ENCODE results near the gene G6PC1.
"Not testable (repeated sequence)": the region's sequence is repeated elsewhere in the genome, so short reads cannot be mapped to it uniquely, and the experiment has no call there.

G6PC1 gene

DNA sequence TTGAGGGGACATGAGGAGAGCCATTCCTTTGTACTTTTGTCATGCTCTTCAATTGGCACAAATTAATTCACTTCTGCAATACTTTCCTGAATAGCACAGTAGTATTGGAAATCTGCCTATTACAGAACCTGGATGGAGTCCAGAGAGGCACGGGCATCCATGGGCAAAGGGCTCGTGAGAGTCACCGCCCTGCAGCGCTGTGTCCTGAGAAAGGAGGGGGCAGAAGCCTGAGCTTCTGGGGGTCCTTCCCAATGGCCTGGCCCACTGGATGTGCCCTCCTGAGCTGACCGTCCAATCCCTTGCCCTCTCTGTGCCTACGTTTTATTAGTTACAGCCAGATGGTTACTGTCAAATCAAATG, 3.5 kb downstream of the G6PC1 start:
- no peak for DNase-seq

DNA sequence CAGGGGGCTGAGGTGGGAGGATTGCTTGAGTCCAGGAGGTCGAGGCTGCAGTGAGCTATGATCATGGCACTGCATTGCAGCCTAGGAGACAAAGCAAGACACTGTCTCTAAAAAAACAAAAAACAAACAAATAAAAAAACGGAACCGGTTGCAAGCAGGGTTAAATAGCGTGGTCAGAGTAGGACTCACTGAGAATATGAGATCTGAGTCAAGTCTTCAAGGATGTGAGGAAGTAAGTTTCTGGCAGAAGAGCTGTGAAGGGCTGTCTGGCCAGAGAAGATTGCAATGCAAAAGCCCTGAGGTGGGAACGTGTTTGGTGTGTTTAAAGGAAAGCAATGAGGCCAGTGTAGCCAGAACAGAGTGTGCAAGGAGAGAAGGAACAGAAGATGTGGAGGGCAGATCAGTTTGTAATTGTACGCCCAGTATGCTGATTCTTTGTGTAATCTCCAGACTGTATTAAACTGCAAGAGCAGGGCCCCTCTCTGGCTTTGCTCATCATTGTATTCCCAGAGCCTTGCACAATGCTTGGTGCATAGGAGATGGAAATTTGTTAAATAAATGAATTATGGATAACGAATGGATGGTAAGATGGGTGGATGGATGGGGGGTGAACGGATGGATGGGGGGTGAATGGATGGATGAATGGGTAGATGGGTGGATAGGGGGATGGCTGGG, 6.3 kb downstream of the G6PC1 start:
- DNase-seq: no peak

DNA sequence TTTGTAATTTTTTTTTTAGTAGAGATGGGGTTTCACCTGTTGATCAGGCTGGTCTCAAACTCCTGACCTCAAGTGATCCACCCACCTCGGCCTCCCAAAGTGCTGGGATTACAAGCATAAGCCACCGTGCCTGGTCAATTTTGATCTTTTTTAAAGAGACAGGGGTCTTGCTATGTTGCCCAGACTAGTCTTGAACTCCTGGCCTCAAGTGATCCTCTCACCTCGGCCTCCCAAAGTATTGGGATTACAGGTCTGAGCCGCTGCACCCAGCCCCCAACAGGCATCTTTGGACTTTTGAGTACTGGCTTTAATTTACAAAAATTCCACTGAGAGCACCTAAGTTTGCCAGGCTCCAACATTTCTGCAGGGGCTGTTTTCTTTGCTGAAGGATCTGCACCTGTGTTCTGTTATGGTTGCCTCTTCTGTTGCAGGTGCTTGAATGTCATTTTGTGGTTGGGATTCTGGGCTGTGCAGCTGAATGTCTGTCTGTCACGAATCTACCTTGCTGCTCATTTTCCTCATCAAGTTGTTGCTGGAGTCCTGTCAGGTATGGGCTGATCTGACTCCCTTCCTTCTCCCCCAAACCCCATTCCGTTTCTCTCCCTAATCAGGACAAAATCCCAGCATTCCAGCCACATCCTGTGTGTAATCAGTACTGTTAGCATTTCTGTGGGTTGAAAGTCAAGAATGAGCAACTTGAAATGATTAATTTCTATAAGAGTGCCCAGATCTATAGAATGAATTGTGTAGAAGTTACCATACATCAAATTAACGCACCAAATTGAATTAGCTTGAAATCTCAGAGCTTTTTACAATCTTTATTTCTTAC, 8.5 kb downstream of the G6PC1 start:
- DNase-seq: no peak

DNA sequence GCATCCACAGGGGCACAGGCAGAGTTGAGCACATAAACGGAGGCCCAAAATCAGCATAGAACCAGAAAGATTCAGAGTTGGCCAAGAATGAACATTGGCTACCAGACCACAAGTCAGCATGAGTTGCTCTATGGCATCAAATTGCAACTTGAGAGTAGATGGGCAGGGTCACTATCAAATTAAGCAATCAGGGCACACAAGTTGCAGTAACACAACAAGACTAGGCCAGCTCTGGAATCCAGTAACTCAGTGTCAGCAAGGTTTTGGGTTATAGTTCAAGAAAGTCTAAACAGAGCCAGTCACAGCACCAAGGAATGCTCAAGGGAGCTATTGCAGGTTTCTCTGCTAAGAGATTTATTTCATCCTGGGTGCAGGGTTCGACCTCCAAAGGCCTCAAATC, 12.9 kb downstream of the G6PC1 start:
- DNase-seq: no peak

DNA sequence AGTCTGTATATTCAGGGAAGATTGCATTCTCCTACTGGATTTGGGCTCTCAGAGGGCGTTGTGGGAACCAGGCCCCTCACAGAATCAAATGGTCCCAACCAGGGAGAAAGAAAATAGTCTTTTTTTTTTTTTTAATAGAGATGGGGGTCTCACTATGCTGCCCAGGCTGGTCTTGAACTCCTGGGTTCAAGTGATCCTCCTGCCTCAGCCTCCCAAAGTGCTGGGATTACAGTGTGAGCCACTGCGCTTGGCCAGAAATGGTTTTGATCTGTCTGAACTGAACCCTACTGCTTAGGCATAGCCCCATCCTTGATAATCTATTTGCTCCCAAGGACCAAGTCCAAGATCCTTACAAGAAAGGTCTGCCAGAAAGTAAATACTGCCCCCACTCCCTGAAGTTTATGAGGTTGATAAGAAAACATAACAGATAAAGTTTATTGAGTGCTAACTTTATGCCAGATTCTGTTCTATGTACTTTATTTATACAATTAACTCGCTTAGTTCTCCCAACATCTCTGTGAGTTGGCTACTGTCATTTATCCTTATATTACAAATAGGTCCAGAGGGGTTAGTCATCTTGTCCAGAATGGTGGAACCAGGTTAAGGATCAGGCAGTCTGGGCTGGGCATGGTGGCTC, 13.5 kb downstream of the G6PC1 start:
- DNase-seq: no peak

DNA sequence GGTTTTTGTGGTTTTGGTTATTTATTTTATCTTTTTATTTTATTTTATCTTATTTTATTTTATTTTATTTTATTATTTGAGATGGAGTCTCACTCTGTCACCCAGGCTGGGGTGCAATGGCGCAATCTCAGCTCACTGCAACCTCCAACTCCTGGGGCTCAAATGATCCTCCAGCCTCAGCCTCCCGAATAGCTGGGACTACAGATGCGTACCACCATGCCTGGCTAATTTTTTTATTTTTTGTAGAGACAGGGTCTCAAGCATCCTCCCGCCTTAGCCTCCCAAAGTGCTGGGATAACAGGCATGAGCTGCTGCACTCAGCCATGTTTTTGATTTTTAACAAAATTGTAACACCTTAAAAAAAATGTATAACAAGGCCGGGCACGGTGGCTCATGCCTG, 14.7 kb downstream of the G6PC1 start:
- DNase-seq: not testable (repeated sequence)

DNA sequence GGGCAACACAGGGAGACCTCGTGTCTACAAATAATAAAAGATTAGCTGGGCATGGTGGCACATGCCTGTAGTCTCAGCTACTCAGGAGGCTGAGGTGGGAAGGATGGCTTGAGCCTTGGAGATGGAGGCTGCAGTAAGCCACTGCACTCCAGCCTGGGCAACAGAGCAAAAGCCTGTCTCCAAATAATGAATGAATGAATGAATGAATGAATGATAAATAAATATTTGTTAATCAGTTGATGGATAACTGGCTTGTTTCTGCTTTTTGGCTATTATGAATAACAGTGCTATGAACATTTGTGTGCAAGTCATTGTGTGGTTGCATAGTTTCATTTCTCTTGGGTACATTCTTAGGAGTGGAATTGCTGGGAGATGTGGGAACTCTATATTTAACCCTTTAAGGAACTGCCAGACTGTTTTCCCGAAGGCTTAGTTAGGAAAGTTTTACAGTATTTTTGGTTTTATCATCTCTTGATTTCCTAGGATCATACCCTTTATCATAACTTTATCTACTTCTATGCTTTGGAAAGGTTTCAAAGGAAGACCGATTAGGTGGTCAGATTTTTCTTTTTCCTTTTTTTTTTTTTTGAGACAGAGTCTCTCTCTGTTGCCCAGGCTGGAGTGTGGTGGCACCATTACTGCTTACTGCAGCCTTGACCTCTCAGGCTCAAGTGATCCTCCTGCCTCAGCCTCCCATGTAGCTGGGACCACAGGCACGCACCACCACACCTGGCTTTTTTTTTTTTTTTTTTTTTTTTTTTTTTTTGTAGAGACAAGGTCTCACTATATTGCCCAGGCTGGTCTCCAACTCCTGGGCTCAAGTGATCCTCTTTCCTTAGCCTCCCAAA, 16.0 kb downstream of the G6PC1 start:
- DNase-seq: not testable (repeated sequence)

DNA sequence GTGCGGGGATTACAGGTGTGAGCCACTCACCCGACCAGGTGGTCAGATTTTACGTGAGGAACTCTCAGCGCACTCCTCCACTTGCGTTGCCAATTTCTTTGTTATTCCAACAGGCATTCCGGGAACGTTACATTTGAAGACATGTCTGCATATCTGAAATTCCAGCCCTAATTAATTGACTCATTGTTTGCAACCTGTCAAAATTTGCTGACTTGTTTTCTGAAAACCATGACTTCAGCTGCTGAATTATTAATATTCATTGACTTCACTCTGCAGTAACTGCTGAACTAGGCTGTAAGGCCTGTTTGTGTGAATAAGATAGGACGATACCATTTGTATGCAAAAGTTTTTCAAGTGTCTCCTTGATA, 16.6 kb downstream of the G6PC1 start:
- DNase-seq: no peak

DNA sequence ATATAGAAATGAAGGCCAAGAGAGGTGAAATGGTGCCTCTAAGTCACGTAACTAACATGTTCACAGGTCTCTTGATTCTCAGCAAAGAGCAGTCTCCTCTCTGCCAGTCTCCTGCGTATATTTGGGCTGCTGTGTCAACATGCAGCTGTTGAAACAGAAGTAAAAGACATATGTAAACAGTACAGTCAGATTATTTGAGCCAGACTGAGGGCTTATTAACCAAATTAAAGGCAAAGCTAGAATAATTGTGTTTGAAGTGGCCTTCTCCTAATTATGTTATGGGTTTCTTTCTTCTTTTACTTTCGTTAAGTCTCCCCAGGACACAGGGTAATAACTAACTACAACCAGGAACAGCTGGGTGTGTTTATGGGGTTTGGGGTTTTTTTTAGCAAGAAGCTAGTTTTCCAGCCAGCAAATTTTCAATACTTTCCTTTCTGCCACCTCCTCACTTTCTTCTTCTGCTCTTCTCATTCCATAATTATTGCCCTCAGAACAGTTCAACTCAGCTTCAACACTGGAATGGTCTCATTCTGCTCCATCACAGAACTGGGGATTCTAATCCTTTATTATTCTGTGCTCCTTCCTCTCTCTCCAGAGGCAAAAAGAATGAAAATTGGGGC, 18.4 kb downstream of the G6PC1 start:
- no peak for DNase-seq

DNA sequence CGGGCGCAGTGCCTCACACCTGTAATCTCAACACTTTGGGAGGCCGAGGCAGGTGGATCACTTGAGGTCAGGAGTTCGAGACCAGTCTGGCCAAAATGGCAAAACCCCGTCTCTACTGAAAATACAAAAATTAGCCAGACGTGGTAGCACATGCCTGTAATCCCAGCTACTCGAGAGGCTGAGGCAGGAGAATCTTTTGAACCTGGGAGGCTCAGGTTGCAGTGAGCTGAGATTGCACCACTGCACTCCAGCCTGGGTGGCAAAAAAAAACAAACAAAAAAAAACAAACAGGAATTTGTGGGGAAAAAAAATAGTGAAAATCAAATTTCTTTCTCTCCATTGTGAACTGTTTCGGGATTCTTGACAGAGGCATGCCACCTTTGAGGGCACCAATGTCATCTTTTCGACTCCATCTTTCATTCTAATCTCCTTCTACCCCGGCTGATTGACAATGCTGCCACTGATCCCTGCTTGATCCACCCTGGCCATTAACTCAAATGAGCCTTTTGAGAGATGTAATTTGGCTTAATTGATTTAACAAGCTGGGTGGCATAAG, 19.0 kb downstream of the G6PC1 start:
- not testable (repeated sequence) for DNase-seq

DNA sequence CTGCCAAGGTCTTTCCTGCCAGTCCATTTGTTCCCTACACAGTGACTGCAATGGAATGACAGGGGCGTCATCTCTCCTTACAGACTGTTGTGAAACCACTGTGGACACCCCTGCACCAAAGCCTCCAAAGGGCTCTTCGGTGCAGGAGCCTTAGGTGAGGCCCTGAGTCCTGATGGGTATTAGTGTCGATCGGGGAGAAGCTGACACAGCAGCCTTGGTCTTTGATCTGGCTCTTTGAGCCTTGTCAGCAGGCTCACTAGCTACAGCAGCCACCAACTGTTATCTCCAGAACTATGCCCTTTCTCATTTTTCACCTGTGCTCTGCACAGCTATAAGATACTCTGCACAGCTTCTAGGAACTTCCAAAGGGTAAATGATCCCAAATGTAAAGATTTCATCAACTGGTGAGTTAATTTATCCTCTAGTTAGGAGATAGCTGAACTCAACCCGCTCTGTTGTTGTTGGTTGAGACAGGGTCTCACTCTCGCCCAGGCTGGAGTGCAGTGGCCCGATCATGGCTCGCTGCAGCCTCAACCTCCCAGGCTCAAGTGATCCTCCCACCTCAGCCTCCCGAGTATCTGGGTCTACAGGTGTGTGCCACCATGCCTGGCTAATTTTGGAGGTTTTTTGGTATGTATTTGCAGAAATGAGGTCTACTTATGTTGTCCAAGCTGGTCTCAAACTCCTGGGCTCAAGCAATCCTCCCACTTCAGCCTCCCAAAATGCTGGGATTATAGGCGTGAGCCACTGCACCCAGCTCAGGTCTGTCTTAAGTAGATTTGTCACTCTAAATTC, 19.7 kb downstream of the G6PC1 start:
- no peak for DNase-seq

DNA sequence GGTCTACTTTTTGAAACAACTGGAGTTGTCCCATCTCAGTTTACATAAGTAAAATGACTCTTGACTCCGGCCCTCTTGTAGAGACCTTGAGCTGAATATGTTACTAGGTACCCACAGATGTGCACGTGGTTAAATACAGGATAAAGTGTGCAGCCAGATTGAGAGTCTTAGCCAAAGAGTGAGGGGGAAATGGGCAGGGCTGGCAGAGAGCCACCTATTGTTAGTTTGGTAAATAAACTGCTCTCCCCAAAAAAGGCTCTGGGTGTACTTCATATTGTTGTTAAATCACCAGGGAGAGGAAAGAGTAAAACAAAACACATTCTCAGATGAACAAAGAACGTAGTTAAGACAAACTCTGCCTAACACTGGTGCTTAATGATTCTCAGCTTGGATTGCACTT, 20.3 kb downstream of the G6PC1 start:
- DNase-seq: no peak

DNA sequence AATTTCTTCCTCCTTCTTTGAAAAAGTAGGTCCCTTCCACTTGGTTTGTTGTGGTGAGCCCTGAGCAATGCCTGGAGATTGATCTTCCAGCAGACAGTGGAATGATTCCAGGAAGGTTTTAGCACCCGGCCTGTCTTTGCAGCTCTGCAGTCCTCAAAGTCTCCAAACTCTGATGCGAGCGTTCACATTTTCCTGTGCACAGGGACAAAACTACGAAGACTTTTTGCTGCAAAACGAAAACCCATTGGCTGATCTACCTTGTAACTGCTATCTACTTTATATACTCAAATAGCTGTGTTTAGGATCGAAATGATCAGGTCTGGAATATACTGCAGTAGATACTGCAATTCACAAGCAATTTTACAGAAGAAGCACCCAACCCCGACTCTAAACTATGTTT, 21.7 kb downstream of the G6PC1 start:
- no peak for DNase-seq

DNA sequence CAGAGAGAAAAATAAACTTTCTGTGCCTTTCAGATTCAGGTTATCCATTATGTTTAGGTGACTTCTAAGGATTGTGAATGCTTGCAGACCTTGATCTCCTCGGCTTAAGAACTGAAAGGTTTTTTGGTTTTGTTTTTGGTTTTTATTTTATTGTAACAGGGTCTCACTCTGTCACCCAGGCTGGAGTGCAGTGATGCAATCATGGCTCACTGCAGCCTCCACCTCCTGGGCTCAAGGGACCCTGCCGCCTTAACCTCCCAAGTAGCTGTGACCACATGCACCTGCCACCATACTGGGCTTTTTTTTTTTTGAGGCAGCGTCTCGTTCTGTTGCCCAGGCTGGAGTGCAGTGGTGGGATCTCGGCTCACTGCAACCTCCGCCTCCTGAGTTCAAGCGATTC, 22.9 kb downstream of the G6PC1 start:
- DNase-seq: not testable (repeated sequence)

DNA sequence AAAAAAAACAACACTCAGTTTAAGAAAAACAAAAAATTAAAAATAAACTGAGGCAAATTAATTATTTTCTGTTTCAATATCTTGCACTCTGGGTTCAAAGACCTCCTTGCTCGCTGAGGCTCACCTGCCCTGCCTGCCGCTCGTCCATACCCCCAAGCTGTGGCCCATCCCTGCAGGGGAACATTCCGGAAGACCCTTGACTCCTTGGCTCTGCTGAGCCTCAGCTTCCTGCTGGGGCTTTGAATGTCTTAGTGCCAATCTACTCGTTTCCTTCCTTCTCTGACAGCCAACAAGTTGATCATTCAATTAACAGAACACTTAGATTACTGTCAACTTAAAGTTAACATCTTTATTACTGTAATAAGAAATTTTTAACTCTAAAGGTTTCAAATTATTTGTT, 24.3 kb downstream of the G6PC1 start:
- no peak for DNase-seq

DNA sequence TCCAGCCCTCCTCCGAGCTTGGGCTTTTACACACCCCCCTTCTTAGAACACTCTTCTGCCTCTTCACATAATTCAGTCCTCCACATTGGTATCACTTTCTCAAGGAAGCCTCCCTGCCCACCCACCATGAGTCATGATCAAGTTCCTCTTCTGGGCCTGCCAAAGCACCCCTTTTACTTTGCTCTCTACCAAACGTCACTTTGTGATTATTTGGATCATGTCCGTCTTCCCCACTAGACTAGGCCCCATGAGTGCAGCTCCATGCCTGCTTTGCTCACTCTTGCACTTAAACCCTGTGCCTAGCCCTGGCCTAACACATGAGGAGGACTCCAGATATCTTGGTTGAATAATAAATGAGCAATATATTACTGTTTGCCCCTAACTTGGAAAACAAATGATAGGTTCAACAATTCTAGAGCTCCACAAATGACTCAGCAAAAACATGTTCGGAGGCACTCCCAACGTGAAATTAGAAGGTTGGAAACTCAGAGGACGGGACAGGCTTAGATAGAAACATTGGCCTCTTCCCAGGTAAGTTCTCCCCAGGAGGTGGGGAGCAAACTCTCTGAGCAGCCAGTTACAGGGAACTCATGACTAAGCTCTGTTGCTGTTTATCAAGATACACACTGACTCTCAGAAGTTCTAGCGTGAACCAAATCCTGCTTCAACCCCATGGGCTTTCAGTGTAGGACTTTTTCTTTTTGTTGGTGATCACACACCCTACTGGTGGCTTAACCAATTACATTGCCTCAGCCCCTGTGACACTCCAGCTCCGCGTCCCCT, 28.3 kb downstream of the G6PC1 start:
- no peak for DNase-seq

DNA sequence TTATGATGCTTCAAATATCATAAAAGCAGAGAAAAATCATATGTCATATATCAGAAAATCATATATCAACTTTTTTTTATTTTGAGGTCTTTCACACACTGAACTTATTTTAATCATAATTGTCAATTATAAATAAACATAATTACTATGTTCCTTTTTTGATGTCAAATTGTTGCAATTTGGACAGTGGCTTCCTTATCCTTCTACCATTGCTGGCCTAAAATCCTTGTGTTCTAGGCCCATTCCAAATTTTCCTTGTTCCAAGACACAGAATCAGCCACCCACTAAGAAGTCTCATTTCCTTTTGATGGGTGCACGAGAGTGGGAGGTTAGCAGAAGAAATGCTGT, 28.9 kb downstream of the G6PC1 start:
- no peak for DNase-seq

DNA sequence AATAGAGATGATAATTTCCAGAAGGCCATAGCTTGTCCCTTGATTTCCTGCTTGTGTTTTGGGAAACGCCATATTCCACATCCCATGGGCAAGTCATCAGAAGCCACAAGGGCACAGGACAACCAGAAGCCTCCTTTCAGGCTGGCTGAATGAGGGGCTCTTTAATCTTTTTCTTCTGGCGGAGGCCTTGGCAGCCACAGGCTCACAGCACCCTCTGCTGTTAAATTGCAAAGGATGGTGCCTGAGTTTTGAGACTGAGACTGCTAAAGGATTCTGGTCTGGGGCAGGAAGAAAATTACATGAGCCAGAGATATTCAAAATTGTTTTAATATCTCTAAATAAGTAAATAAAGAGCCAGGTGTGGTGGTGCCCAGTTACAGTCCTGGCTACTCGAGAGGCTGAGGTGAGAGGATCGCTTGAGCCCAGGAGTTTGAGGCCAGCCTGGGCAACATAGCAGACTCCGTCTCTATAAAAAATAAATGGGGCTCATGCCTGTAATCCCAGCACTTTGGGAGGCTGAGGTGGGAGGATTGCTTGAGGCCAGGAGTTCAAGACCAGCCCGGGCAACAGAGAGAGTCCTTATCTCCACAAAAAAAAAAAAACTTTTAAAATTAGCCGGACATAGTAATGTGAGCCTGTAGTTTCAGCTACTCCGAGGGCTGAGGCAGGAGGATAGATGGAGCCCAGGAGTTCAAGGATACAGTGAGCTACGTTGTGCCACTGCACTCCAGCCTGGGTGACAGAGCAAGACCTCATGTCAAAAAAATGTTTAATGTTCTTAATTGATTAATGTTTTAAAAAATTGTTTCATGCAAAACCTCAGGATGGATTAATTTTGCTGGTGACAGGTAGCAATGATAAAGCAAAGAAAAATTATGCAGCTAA, 37.4 kb downstream of the G6PC1 start:
- peak in 1 of 2 donors; percentile 5 for DNase-seq

DNA sequence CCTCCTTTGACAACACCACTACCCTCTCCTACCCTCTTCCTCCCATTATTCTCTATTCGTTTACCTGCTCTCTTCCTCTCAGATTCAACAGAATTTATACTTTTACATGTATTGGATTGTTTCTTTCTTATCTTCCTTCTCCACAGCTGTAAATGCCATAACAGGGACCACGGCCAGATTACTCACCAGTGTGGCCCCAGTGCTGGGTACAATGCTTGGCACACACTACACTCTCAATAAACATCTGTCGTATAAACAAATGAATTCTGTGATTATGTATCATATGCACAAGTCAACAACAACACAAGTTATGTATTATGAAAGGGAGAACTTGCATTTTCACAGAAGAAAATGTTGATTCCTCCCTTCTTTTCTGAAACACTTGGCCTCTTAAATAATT, 43.6 kb downstream of the G6PC1 start:
- no peak for DNase-seq

DNA sequence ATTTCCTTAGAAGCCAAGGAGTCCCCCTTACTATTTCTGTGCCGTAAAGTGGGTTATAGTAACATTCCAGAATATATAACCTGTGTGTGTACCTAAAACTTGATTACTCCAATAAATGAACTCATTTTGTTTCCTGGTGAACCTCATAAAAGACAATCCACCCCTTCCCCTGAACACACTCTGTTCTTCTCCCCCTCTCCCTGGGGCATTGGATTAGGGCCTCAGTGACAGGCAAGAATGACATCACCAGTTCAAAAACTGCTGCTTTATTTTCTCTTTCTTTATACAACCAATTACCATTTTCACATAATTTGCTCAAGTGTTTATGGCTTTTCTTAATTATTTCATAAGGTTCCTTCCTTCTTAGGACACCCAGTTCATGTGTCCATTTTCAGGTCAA, 46.2 kb downstream of the G6PC1 start:
- DNase-seq: no peak
